HG03108 (cell line): ENCODE measurements around the gene ACBD4.
"Not testable (repeated sequence)": the region's sequence is repeated elsewhere in the genome, so short reads cannot be mapped to it uniquely, and the experiment has no call there.

Experiments
- ATAC-seq: cut with Tn5 transposase; IDR thresholded peaks from one replicate; pipeline ENCODE4 v1.9.1; 2021; ENCODE audit warnings: moderate library complexity; ENCODE audit not compliant: unreplicated experiment

ACBD4 gene

DNA sequence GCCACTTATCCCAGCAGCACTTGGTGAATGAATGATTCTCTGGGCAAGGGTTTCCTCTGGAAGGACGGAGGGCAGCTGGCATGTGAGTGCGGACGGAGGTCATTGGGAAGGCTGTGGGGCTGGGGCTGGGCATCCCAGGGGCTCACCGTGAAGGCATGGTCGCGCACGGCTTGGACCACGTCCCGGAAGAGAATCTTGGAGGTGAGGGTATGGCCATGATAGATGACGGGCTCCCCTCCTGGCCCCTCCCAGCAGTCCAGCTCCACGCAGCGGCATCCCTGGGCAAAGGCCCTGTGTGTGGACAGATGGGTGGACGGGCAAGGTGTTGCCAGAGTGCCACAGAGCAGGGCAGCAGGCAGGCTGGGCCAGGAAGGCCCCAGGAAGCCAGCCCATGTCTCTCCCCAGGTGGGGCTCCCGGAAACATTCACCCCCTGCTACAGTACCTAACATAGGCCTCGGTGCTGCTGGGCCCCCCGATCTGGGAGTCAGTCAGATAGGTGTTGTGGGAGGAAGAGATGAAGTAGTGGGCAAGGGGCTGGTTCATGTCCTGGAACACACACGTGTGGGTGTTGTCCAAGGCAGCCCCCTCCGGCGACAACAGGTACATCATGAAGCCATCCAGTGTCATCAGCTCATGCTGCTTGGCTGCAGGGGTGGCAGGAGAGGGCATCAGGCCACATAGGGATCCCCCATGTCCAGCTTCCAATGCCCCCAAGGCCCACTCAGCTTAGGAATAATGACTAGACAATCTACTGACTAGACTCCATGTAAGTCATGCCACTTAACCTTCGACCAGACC is 17.4 kb upstream of the ACBD4 start:
- ATAC-seq: no peak

DNA sequence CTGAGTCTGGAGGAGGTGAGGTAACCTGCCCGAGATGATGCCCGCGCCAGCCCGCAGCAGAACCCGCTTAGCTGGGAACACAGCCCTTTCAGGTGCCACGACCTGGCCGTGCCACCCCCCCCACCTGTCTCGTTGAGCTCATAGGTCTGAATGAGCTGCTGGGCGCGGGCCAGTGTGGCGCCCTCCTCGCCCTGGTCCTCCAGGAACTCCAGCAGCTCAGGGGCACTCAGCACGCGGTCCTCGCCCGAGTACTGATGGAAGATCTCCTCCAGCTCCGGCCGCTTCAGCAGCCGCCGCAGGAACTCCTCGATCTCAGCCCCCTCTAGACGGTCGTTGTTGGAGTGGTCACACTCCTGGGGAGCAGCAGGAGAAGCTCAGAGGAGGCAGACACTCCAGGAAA is 16.8 kb upstream of the ACBD4 start:
- ATAC-seq: no peak

DNA sequence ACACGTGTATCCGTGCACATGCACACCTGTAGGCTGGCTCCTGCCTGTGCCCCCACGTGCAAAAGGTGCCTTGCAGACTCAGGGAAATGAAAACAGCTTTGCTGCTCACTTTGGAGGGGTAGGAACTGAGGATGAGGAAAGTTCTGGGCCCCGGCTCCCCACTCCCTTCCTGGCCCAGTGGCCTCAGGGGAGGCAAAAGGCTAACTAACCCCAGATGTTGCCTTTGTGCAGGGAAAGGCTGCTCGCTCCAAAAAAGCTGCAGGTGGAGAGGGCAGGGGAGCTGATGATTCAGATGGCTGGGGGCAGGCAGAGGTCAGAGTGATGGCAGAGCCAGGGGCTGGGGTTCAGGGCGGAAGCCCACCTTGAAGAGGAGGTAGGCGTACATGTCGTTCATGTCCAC is 15.5 kb upstream of the ACBD4 start:
- no peak for ATAC-seq

DNA sequence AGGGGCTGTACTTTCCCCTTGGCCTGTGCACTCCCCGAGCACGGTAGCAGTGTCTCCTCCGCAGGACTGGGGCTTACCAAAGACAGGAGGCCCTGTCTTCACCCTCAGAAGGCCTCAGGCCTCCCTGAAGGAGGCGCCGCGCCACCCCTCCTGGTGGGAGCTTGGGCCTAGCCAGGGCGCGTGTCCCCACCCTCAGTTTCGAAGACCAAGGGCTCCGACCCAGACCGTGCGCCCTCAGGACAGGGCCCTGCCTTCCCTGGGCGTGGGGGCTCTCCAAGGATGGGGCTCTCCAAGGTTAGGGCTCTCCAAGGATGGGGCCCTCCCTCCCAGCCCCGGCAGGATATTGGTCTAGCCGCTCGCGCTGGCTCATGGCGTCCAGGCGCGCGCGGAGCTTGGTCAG is 14.9 kb upstream of the ACBD4 start:
- ATAC-seq: no peak

DNA sequence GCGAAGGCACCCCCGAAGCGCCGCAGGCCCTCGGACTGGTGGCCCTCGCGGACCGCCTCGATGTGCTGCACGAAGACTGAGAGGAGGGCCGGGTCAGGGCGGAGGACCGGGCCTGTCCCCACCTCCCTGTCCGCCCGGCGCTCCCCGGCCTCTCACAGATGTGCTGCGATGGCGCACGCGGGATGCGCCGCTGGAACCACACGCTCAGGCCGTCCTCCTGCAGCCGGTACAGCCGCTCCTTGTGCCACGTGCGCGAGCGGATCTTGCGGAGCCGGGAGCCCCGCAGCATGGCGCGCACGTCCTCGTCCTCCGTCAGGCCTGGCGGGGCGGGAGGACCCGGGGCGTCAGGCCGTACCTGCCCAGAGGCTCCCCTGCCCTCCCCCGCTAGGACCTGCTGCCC is 14.4 kb upstream of the ACBD4 start:
- ATAC-seq: no peak

DNA sequence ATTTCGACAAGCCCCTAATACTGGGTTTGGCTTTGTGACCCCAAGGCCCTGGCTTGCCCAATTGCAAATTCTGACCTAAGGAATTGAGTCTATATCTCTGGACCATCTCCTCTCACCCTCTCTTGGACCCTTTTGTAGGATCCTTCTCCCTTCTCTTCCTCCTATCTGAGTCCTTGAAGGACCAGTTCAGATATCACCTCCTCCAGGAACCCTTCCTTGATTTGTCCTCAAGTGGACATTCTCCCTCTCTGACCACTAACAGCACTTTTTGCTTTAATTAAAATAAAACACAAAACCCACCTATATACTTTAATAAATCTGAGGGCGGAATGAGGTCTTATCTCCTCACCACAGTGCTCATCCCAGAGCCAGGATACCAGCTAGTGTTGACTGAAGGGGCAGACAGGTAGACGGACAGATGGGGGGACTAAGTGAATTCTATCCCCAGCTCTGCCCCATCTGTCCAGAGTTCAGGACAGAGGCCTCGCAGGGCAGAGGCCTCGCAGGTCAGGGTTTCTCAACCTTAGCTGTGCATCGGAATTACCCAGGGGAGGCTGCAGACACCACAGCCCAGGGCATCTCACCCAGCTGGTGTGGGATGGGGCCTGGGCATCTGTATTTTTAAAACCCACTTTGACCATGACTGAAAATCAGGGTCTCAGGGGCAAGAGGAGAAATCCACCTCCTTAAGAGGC is 12.3 kb upstream of the ACBD4 start:
- ATAC-seq: no peak

DNA sequence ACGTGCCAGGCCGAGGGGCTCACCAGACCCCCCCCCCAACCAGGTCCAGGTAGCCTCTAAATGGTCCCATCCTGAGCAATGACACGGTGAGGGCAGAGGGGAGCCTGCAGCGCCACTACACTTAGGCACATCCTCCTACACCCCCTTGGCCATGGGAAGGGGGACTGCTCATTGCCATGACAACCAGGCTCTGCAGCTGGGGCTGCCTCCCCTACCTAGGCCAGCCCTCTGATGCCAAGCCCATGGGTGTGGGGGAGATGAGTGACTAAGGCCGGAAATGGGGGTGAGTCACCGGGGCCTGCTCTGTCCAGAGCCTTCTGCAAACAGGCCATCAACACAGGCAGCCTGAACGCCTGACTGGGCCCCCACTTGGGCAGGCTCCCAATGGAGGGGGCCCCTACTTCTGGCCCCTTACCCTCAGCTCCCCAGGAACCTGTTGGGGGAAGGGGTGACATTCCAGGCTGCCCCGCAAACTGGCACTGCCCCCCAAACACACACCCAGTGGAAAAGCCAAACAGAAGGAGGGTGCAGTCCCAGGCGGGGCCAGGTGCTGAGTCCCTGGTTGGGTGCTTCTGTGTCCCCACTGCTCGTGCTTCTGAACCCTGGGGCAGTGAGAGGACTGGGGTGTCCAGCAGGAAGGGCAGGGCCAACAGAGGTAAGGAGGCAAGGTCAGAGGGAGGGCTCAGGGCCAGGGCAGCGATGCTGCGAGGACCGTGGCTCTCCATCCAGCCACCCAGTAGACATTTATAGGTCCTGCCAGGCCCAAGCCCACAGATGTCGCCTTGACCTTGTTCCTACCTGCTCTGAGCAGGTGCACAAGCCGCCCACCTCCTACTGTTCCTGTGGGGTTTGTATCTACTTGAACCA is 11.3 kb upstream of the ACBD4 start:
- ATAC-seq: no peak

DNA sequence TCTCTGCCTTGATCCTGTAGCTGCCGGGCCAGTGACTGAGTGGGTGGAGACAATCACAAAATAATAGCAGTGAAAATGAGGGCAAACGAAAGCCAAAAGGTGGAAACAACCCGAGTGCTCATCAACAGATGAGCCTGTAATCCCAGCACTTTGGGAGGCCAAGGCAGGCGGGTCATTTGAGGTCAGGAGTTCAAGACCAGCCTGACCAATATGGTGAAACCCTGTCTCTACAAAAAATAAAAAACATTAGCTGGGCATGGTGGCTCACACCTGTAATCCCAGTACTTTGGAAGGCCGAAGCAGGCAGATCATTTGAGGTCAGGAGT is 10.7 kb upstream of the ACBD4 start:
- ATAC-seq: not testable (repeated sequence)

DNA sequence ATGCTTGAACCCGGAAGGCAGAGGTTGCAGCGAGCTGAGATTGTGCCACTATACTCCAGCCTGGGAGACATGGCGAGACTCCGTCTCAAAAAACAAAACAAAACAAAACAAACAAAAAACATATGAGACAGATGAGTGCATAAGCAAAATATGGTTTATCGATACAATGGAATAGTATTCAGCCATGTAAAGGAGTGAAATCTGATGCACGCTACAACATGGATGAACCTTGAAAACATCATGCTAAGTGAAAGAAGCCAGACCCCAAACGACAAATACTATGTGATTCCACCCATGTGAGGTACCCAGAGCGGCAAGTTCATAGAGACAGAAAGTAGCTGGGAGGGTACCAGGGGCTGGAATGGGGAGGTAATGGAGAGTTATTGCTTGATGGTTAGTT is 10.0 kb upstream of the ACBD4 start:
- ATAC-seq: no peak

DNA sequence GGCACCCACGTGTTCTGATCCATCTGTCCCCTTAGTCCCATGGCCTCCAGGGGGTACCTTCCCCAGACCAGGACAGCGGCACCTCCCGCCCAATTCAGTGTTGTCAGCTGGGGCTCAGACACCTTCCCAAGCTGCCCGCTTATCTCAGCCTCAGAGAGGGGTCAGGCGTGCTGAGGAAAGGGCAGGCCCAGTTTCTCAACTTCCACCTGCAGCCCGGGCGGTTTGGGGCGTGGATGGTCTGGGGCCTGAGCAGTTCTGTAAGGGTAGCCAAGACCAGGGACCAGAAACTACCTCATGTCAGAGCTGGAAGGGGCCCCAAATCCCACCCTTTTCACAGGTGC is 8.3 kb upstream of the ACBD4 start:
- ATAC-seq: no peak

DNA sequence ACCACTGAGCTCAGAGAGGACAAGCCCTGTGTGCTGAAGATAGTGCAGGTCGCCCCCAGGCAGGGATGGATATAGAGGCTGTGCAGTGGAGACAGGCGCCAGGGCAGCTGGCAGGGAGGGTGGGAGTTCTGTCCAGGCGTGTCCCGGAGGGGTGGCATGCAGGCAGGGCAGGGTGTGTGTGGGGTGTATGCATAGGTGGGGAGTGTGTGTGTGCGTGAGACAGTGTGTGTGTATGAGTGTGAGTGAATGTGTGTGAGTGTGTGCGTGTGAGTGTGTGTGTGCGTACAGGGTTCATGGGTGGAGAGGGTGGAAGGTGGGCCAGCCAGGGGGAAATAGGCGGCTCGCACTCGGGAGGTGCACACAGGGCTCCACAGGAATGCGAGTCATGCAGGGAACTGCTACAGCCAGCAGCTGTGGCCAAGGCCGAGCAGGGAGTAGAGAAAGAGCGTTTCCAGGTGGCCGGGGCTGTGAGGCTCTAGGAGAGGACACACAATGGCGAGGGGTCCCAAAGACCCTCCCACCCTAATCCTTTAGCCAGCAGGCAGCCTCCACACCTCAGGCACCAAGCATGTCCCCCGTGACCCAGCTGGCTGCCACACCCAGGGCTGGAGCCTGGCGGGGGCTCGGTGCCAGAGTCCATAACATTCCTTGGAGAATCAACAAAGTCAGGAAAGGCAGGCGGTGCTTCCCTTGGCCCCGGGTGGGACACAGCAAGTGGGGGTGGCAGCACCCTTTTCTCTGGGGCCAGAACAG is 7.8 kb upstream of the ACBD4 start:
- ATAC-seq: no peak

DNA sequence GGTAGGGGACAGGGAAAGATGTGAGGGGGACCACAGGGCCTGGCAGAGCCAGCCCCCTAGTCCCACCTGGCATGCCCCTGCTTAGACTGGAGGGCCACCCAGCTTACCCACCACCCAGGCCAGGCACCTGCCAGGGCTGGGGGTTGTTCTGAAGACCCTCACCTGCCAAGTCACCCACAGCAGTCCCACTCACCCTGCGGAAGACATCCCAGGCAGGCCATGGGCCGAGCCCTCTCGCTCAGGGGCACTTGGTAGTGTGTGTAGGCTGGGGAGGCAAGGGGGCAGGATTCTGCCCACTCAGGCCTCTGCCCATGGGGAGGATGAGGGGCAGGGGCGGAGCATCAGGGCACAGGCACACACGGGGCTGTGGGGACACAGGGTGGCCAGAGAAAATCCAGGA is 7.2 kb upstream of the ACBD4 start:
- ATAC-seq: no peak

DNA sequence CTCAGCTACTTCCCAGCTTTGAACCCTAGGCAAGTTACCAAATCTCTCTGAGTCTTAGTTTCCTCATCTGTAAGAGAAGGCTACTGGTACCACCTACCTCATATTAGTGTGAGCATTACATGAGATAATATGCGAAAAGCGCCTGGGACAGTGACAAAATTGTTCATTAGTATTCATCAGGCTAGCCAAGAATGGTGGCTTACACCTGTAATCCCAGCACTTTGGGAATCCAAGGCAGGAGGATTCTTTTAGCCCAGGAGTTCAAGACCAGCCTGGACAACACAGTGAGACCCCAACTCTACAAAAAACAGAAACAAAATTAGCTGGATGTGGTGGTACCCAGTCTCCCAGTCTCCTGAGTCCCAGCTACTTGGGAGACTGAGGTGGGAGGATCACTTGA is 6.5 kb upstream of the ACBD4 start:
- no peak for ATAC-seq

DNA sequence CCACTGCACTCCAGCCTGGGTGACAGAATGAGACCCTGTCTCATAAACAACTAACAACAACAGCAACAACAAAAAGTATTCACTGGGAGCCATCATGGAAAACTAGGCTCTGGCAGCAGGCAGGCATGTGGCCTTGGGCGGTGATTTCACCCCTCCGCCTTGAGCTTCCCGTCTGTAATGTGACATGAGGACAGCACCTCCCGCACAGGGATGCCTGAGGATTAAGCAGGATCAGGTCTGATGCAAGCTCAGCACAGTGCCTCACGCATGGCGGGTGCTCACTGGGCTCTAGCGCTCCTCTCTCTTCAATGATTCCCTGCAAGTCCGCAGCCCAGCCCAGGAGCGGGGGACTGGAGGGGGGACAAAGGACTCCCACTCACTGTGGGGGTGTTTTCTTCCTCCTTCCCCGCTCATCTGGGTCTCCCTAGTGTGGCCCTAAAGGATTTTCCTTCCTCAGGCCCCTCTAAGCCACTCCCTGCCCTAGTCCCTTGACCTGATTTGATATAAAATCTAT is 6.0 kb upstream of the ACBD4 start:
- no peak for ATAC-seq

DNA sequence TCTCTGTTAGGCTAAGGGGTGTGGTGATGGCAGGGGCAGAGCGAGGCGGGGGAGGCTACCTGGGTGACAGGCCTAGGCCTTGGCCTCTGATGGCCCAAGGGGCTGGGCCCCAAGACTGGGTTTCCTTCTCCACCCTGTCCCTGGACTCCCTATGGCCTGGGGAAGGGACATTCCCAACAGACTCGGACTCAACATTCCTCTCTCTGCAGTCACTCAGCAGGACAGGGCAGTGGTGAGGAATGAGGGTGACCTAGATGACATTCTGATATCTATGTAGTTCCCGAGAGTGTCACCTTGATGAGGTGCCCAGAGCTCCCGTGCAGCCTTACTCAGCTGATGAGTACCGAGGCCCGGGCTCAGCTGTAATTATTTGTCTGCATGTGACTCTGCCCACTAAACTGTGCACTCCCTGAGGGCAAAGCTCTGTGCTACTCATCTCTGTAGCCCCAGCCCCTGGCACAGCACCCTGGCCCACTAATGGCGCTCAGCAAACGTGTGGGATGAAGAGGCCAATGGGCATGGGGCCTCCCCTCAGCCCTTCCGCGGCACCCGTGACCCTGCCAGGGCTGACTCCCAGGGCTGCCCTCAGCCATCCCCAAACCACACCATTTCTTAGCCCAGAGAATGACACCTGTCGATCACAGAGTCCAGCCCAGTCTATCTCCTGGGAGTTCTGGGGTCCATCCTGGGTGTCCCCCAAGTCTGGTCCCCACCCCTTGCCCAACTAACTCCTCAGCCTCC is 5.4 kb upstream of the ACBD4 start:
- no peak for ATAC-seq

DNA sequence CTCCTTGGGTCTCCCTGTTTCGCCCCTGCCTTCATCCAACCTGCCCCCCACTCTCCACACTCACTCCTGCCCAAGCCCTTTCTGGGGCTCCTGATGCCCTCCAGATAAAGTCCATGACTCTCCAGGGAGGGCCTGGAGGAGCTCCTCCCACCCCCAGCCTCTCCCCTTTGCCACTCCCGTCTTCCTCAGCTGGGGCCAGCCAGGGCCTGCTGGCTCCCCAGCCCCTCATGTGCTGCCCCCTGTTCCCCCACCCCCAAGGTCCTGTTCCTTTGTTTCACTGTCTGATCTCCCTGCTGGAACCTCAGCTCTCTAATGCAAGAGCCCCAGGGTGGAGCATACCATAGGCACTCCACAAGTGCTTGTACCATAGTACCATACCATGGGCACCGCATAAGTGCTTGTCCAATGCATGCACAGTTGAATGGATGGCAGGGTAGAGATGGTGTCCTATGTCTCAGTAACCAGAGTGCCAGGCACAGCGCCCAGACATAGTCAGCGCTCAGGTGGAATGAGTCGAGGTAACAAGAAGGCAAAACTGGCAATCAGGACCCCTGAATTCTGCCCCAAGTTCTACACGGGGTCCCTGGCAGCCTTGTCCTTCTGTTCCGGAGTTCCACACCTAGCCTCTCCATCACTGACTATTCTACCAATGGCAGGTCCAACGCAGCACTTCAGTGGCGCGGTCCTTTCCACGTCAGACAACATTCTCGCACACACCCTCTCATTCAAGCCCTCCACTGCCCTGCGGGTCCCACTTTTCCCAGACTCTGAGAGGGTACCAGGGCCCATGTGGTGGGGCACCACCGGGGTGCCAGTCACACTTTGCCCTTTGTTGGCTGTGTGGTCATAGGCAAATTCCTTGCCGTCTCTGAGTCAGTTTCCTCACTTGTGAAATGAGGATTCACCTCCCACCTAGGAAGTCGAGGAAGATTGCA is 4.5 kb upstream of the ACBD4 start:
- ATAC-seq: no peak

DNA sequence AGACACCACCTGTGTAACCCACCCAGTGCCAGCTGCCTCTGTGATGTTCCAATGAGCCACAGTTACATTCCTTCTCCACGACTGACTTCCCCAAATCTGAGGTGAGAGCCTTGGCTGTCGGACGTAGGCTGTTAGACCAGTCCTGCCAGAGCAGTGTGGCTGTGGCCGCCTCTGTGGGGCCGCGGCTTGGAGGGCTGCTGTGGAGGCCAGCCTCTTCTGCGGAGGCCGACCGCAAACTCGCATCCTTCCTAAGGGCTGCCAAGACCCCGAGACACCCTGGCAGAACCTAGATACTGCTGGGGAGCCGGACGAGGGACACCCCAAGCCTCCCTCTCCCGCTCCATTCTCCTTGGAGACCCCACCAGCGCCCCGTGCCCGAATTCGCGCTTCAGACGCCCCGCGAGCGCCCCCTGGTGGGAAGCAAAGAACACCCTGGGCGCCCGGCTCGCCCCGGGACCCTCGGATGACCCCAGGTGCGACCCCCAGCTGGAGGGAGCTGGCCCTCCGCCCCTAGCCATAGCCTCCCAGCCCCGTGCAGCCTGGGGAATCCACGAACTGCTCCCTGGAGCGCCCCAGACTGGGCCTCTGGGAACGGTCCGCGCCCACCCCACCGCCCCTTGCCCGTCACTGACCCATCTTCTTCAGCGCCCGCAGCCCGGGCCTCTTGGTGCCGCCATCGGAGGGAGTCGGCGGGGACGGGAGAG is 3.7 kb upstream of the ACBD4 start:
- no peak for ATAC-seq

DNA sequence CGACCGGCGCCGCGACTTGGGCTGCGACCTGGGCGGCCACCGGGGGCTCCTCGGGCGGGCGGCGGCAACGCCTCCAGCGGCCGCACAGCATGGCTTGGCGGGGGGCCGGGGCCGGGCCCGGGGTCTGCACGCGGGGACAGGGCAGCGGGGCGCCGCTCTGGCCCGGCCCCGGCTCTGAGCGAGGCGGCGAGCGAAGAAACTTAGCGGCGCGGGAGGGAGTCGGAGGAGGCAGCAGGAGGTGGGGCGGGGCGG is 3.2 kb upstream of the ACBD4 start, which contains the start of gene PLCD3:
Gene PLCD3 (minus strand): TSS at position 196 of the 252 bp plus-strand sequence. CDS start 105 bp downstream, at position 91.
- ATAC-seq: no peak
